Endodermal cell (in vitro differentiated cells): Measurements from ENCODE around the gene VAV2. TPM values are rescaled to one million over a fixed set of nuclear protein-coding genes. Genes with fewer than 3 reads are reported as not detected.
"Not testable (repeated sequence)": the region's sequence is repeated elsewhere in the genome, so short reads cannot be mapped to it uniquely, and the experiment has no call there.

Experiments used
- DNase-seq: peaks from one replicate; pipeline ENCODE4 v3.0.0-alpha.2; 2017
- H3K27ac ChIP-seq: 2 replicates; pipeline ENCODE4 v1.5.1; 2013; ENCODE audit warnings: mild to moderate bottlenecking, low read depth, low read length, moderate library complexity
- H3K27me3 ChIP-seq: 2 replicates; pipeline ENCODE4 v1.6.1; 2013; ENCODE audit warnings: mild to moderate bottlenecking, low read length, moderate library complexity; ENCODE audit not compliant: insufficient read depth, control insufficient read depth, poor library complexity, severe bottlenecking
- H3K36me3 ChIP-seq: 2 replicates; pipeline ENCODE4 v1.7.0; 2013; ENCODE audit warnings: mild to moderate bottlenecking, low read length, moderate library complexity; ENCODE audit not compliant: control insufficient read depth, insufficient read depth
- H3K4me1 ChIP-seq: one replicate; pipeline ENCODE4 v1.7.0; 2013; ENCODE audit warnings: low read length; ENCODE audit not compliant: control insufficient read depth, insufficient read depth
- H3K4me3 ChIP-seq: 2 replicates; pipeline ENCODE4 v1.5.1; 2013; ENCODE audit warnings: mild to moderate bottlenecking, low read length, moderate library complexity
- H3K9ac ChIP-seq: 2 replicates; pipeline ENCODE4 v1.6.1; 2013; ENCODE audit warnings: mild to moderate bottlenecking, low read length, moderate library complexity; ENCODE audit not compliant: poor library complexity, severe bottlenecking; ENCODE audit errors: extremely low read depth
- H3K9me3 ChIP-seq: 2 replicates; pipeline ENCODE4 v1.6.1; 2013; ENCODE audit warnings: mild to moderate bottlenecking, low read length, moderate library complexity; ENCODE audit not compliant: control insufficient read depth
- H3K27ac Mint-ChIP-seq: 2 replicates; pipeline ENCODE4 v1.8.0; 2020; ENCODE audit warnings: mixed read lengths
- H3K27me3 Mint-ChIP-seq: 2 replicates; pipeline ENCODE4 v1.8.0; 2021; ENCODE audit warnings: mild to moderate bottlenecking, mixed read lengths; ENCODE audit not compliant: insufficient read depth
- H3K36me3 Mint-ChIP-seq: 2 replicates; pipeline ENCODE4 v1.8.0; 2020; ENCODE audit warnings: low read depth, mixed read lengths
- H3K4me1 Mint-ChIP-seq: 2 replicates; pipeline ENCODE4 v1.8.0; 2020; ENCODE audit warnings: mixed read lengths
- H3K4me3 Mint-ChIP-seq: 2 replicates; pipeline ENCODE4 v1.8.0; 2020; ENCODE audit warnings: mild to moderate bottlenecking, moderate library complexity, mixed read lengths
- H3K9me3 Mint-ChIP-seq: 2 replicates; pipeline ENCODE4 v1.8.0; 2020; ENCODE audit warnings: mild to moderate bottlenecking, mixed read lengths
- WGBS, 2 experiments: methylation state at CpG; one replicate each; pipeline versions ENCODE4 v1.1.5 to v1.1.7; 2013; ENCODE audit warnings: missing lambda C conversion rate in 2 of 2, mixed read lengths in 1 of 2; ENCODE audit not compliant: insufficient coverage in 1 of 2, insufficient read length in 1 of 2; 5-methylcytosine and 5-hydroxymethylcytosine counted together
- total RNA-seq, 2 donors: library from RNA; stranded (reverse); fragmentation: NEBNext Ultra II Directional in 1 of 2; extraction: Animal tissue kit (Norgen Biotek cat#: 25700) in 1 of 2; gene quantifications; 2 replicates in 1 of 2; 3 replicates in 1 of 2; pipeline ENCODE4 v1.2.1, GENCODE V29; 2021
- TF ChIP-seq, protein P1 (sequence below): fragments of 200-600 bp; sonication (generic); conservative IDR thresholded peaks from 2 replicates; pipeline ENCODE4 v1.5.0; 2021; ENCODE audit warnings: antibody characterized with exemption, mild to moderate bottlenecking

VAV2 gene
- total RNA-seq, 2 donors from 2014 or later: 29.8 to 35.9 TPM

- no peak overlapping the region for H3K9ac ChIP-seq
- Mint-ChIP-seq H3K27me3 (no peaks in the 10 kb centered on the region), H3K4me3 (no peak overlapping the region), H3K4me1 (no peaks in the 10 kb centered on the region), H3K9me3 (peaks cover 6% of the 10 kb centered on the region), H3K27ac (peak overlapping the region; percentile 68), H3K36me3 (peaks cover 27% of the 10 kb centered on the region)
- H3K27me3 ChIP-seq: no peaks in the 10 kb centered on the region
- H3K27ac ChIP-seq: no peak overlapping the region
- 94 to 95% methylated on average over 4 to 9 of the region's 9 CpGs for WGBS, 2 experiments
- no peaks in the 10 kb centered on the region for H3K36me3 ChIP-seq
- TF ChIP-seq, protein P1, sequence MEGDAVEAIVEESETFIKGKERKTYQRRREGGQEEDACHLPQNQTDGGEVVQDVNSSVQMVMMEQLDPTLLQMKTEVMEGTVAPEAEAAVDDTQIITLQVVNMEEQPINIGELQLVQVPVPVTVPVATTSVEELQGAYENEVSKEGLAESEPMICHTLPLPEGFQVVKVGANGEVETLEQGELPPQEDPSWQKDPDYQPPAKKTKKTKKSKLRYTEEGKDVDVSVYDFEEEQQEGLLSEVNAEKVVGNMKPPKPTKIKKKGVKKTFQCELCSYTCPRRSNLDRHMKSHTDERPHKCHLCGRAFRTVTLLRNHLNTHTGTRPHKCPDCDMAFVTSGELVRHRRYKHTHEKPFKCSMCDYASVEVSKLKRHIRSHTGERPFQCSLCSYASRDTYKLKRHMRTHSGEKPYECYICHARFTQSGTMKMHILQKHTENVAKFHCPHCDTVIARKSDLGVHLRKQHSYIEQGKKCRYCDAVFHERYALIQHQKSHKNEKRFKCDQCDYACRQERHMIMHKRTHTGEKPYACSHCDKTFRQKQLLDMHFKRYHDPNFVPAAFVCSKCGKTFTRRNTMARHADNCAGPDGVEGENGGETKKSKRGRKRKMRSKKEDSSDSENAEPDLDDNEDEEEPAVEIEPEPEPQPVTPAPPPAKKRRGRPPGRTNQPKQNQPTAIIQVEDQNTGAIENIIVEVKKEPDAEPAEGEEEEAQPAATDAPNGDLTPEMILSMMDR: no peak
- H3K4me3 ChIP-seq: no peak overlapping the region
- H3K9me3 ChIP-seq: no peaks in the 10 kb centered on the region
- no peak for DNase-seq
- no peaks in the 10 kb centered on the region for H3K4me1 ChIP-seq
Measured at GRCh38 chr9:133926165-133926856, 65.8 kb downstream of the VAV2 start.

GRCh38 chr9:133924453-133924852 lies 67.7 kb downstream of the VAV2 start:
- H3K36me3 Mint-ChIP-seq: peaks cover 27% of the 10 kb centered on the region
- no peak for DNase-seq
- peaks cover 6% of the 10 kb centered on the region for H3K9me3 Mint-ChIP-seq
- no peaks in the 10 kb centered on the region for H3K9me3 ChIP-seq
- no peaks in the 10 kb centered on the region for H3K27me3 Mint-ChIP-seq
- no peaks in the 10 kb centered on the region for H3K4me1 Mint-ChIP-seq
- H3K4me1 ChIP-seq: no peaks in the 10 kb centered on the region
- H3K4me3 ChIP-seq: no peak overlapping the region
- no peak overlapping the region for H3K9ac ChIP-seq
- H3K4me3 Mint-ChIP-seq: no peak overlapping the region
- 93 to 96% methylated on average over 4 to 5 of the region's 5 CpGs for WGBS, 2 experiments
- no peaks in the 10 kb centered on the region for H3K36me3 ChIP-seq
- no peak overlapping the region for H3K27ac ChIP-seq
- no peak overlapping the region for H3K27ac Mint-ChIP-seq
- H3K27me3 ChIP-seq: no peaks in the 10 kb centered on the region
- TF ChIP-seq, protein P1: peak; percentile 55

GRCh38 chr9:133923608-133924007 lies 68.5 kb downstream of the VAV2 start:
- H3K27ac ChIP-seq, H3K9me3 ChIP-seq, H3K4me1 Mint-ChIP-seq, H3K4me3 ChIP-seq, H3K9ac ChIP-seq, H3K36me3 ChIP-seq, H3K9me3 Mint-ChIP-seq, H3K27me3 Mint-ChIP-seq, H3K4me1 ChIP-seq, DNase-seq, H3K27me3 ChIP-seq, H3K4me3 Mint-ChIP-seq, H3K27ac Mint-ChIP-seq: not testable (repeated sequence)
- 100% methylated on average over 1 of the region's 2 CpGs for WGBS, 2 experiments
- peaks cover 28% of the 10 kb centered on the region for H3K36me3 Mint-ChIP-seq

GRCh38 chr9:133921866-133922265 lies 70.3 kb downstream of the VAV2 start:
- no peaks in the 10 kb centered on the region for H3K9me3 ChIP-seq
- H3K36me3 ChIP-seq: no peaks in the 10 kb centered on the region
- Mint-ChIP-seq H3K9me3 (peaks cover 6% of the 10 kb centered on the region), H3K27me3 (no peaks in the 10 kb centered on the region), H3K27ac (no peak overlapping the region), H3K4me3 (no peak overlapping the region), H3K36me3 (peaks cover 16% of the 10 kb centered on the region), H3K4me1 (no peaks in the 10 kb centered on the region)
- H3K9ac ChIP-seq: no peak overlapping the region
- H3K27me3 ChIP-seq: no peaks in the 10 kb centered on the region
- no peak overlapping the region for H3K27ac ChIP-seq
- 87 to 96% methylated on average over 7 to 17 of the region's 17 CpGs for WGBS, 2 experiments
- no peak overlapping the region for H3K4me3 ChIP-seq
- no peaks in the 10 kb centered on the region for H3K4me1 ChIP-seq
- TF ChIP-seq, protein P1: no peak
- DNase-seq: no peak
